ENCODE data around the gene PLA2G4F. TPM values are rescaled to one million over a fixed set of nuclear protein-coding genes. Genes with fewer than 3 reads are reported as not detected.

Gene PLA2G4F
- total RNA-seq, 4 donors from 2014 or later, result 0.16 to 0.67 TPM; not detected in 2

- Histone ChIP-seq H3K4me3 (no peak overlapping the region), H3K9me3 (no peaks in the 10 kb centered on the region), H3K27me3 (peaks cover 13% of the 10 kb centered on the region), H3K27ac (no peak overlapping the region), H3K4me1 (no peaks in the 10 kb centered on the region), H3K36me3 (no peaks in the 10 kb centered on the region)
- TF ChIP-seq CTCF (IDR thresholded peaks at IDR 0.05) (no peak), EP300 (IDR thresholded peaks at IDR 0.05) (no peak), POLR2AphosphoS5 (IDR thresholded peaks at IDR 0.05) (no peak), POLR2A (IDR thresholded peaks at IDR 0.05) (no peak)
- 67 to 75% methylated on average over 3 to 4 of the region's 5 CpGs for WGBS, 2 donors (ENCODE audit: low coverage in 1 of 2)
- no peak for ATAC-seq
Measured at GRCh38 chr15:42106288-42106687, 50.1 kb downstream of the PLA2G4F start.

- no peak for ATAC-seq
- TF ChIP-seq CTCF (IDR thresholded peaks at IDR 0.05) (no peak), POLR2AphosphoS5 (IDR thresholded peaks at IDR 0.05) (no peak), POLR2A (IDR thresholded peaks at IDR 0.05) (no peak), EP300 (IDR thresholded peaks at IDR 0.05) (no peak)
- Histone ChIP-seq H3K4me1 (no peaks in the 10 kb centered on the region), H3K36me3 (no peaks in the 10 kb centered on the region), H3K27me3 (peaks cover 9% of the 10 kb centered on the region), H3K4me3 (no peak overlapping the region), H3K27ac (no peak overlapping the region), H3K9me3 (no peaks in the 10 kb centered on the region)
- WGBS, 2 donors (ENCODE audit: low coverage in 1 of 2), result 87 to 100% methylated on average over 2 to 8 of the region's 11 CpGs
Measured at GRCh38 chr15:42104095-42104891, 52.1 kb downstream of the PLA2G4F start.

GRCh38 chr15:42102646-42103235 is 53.7 kb downstream of the PLA2G4F start:
- no peak for ATAC-seq

GRCh38 chr15:42101861-42102260 is 54.6 kb downstream of the PLA2G4F start:
- TF ChIP-seq EP300 (IDR thresholded peaks at IDR 0.05) (no peak), CTCF (IDR thresholded peaks at IDR 0.05) (no peak), POLR2A (IDR thresholded peaks at IDR 0.05) (no peak), POLR2AphosphoS5 (IDR thresholded peaks at IDR 0.05) (no peak)
- 58% methylated on average over 1 of the region's 1 CpG; no CpG with 5 or more reads in 1 of the 2 donors for WGBS, 2 donors (ENCODE audit: low coverage in 1 of 2)
- H3K4me1 ChIP-seq, result no peaks in the 10 kb centered on the region
- peaks cover 3% of the 10 kb centered on the region for H3K27me3 ChIP-seq
- H3K27ac ChIP-seq, result no peak overlapping the region
- no peaks in the 10 kb centered on the region for H3K9me3 ChIP-seq
- H3K4me3 ChIP-seq, result no peak overlapping the region
- no peak for ATAC-seq
- H3K36me3 ChIP-seq, result no peaks in the 10 kb centered on the region

More at GRCh38 chr15:42102646-42103235, 53.7 kb downstream of the PLA2G4F start:
- TF ChIP-seq EP300 (IDR thresholded peaks at IDR 0.05) (no peak), POLR2AphosphoS5 (IDR thresholded peaks at IDR 0.05) (no peak), POLR2A (IDR thresholded peaks at IDR 0.05) (no peak), CTCF (IDR thresholded peaks at IDR 0.05) (no peak)
- Histone ChIP-seq H3K9me3 (no peaks in the 10 kb centered on the region), H3K36me3 (no peaks in the 10 kb centered on the region), H3K4me1 (no peaks in the 10 kb centered on the region), H3K27ac (no peak overlapping the region), H3K27me3 (peaks cover 9% of the 10 kb centered on the region), H3K4me3 (no peak overlapping the region)
- 49 to 67% methylated on average over 2 of the region's 6 CpGs for WGBS, 2 donors (ENCODE audit: low coverage in 1 of 2)

All from gastroesophageal sphincter (tissue), 4 donors.